ENCODE measurements around the gene PXMP2.

DNA sequence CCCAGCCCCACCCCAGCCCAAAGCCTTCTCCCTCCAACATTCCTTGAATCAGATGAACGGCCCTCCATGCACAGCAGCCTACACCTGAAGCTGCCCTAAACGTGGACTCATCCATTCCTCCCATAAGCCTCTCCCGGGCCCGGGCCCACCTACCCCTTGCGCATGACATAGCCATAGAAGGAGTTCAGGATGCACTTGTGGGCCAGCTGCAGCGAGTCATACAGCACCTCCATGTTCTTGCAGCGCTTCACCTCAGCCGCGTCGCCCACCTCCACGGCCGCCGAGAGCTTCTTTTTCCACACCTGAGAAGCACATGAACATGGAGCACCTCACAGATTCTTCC, 22.3 kb upstream of the PXMP2 start:
- TF ChIP-seq, protein P1, sequence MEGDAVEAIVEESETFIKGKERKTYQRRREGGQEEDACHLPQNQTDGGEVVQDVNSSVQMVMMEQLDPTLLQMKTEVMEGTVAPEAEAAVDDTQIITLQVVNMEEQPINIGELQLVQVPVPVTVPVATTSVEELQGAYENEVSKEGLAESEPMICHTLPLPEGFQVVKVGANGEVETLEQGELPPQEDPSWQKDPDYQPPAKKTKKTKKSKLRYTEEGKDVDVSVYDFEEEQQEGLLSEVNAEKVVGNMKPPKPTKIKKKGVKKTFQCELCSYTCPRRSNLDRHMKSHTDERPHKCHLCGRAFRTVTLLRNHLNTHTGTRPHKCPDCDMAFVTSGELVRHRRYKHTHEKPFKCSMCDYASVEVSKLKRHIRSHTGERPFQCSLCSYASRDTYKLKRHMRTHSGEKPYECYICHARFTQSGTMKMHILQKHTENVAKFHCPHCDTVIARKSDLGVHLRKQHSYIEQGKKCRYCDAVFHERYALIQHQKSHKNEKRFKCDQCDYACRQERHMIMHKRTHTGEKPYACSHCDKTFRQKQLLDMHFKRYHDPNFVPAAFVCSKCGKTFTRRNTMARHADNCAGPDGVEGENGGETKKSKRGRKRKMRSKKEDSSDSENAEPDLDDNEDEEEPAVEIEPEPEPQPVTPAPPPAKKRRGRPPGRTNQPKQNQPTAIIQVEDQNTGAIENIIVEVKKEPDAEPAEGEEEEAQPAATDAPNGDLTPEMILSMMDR (IDR thresholded peaks at IDR 0.05), result no peak
- no peak for TF ChIP-seq POLR2AphosphoS5 (IDR thresholded peaks at IDR 0.05; ENCODE audit: insufficient read depth in 1 of 2, low read depth in 1 of 2)
- no peak for TF ChIP-seq POLR2A (IDR thresholded peaks at IDR 0.05)
